C4-2B (cell line): ENCODE data around the gene RASGRP3.

Experiments used
- H3K27ac ChIP-seq: fragments of 450-650 bp; 2 replicates; pipeline ENCODE4 v1.5.1; 2017
- ZFX ChIP-seq: fragments of 450-650 bp; IDR thresholded peaks from 2 replicates; pipeline ENCODE4 v1.6.1; 2017
- TF ChIP-seq, protein P1 (sequence below): fragments of 450-650 bp; conservative IDR thresholded peaks from 2 replicates; pipeline ENCODE4 v1.5.1; 2017; ENCODE audit warnings: mild to moderate bottlenecking

The RASGRP3 gene

DNA sequence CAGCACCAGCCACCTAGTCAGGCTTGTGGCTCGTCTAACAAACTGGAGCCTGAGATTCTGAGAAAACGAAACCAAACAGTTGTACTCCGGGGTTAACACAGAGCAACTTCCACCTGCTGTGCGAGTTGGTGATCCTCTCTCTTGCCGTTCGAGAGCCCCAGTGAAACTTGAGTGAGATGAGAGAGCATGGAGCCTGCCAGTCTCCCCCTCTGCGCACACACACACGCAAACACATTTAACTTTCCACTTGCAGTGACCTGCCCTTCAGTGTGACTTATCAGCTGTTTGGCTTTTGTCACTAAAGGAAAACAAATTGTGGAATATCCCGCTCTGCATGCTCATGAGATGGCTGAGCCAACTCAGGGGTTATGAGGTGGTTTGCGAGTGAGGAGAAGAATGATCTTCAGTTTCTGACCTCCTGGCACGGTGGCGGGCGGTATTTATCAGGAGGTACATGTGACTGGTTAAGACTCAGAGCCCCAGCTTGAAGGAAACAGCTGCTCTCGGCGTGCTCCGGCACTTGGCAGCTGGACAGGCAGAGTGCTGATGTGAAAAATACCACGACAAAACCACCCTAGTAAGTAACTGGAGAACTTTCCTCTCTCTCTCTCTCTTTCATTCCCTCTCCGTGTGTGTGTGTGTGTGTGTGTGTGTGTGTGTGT, at the start of gene RASGRP3:
Gene RASGRP3 (plus strand): TSS at position 519 of the 662 bp plus-strand sequence. CDS start 38,488 bp downstream, outside the sequence.
- no peak for TF ChIP-seq ZFX
- TF ChIP-seq, protein P1, sequence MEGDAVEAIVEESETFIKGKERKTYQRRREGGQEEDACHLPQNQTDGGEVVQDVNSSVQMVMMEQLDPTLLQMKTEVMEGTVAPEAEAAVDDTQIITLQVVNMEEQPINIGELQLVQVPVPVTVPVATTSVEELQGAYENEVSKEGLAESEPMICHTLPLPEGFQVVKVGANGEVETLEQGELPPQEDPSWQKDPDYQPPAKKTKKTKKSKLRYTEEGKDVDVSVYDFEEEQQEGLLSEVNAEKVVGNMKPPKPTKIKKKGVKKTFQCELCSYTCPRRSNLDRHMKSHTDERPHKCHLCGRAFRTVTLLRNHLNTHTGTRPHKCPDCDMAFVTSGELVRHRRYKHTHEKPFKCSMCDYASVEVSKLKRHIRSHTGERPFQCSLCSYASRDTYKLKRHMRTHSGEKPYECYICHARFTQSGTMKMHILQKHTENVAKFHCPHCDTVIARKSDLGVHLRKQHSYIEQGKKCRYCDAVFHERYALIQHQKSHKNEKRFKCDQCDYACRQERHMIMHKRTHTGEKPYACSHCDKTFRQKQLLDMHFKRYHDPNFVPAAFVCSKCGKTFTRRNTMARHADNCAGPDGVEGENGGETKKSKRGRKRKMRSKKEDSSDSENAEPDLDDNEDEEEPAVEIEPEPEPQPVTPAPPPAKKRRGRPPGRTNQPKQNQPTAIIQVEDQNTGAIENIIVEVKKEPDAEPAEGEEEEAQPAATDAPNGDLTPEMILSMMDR = no peak
- H3K27ac ChIP-seq = peak within 1 kb of the TSS; percentile 30

- TF ChIP-seq, protein P1 = no peak
- no peak for TF ChIP-seq ZFX
- no peak overlapping the region for H3K27ac ChIP-seq
Measured at GRCh38 chr2:33426666-33427231, 49.7 kb upstream of the RASGRP3 start.

- TF ChIP-seq, protein P1 = no peak
- TF ChIP-seq ZFX = no peak
- H3K27ac ChIP-seq = no peak overlapping the region
Measured at GRCh38 chr2:33430077-33430476, 46.4 kb upstream of the RASGRP3 start.

DNA sequence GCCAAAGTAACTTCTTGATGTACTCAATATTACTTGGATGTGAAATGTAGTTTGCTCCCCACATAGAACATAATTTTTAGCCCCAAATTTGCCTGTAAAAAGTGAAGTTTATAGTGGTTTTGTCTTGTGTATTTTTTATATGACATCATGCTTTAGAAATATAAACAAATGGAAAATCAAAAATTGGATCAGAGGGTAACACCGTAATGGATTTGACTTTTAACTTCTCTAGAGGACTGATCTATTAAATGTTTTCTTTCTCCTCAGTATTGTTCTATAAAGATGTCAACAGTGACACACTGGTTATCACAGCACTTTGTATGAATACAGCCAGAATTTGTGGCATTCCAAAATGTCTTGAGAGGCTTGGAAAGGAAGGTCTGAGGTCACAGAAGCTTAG, 45.6 kb upstream of the RASGRP3 start:
- H3K27ac ChIP-seq = no peak overlapping the region
- no peak for TF ChIP-seq ZFX

GRCh38 chr2:33432871-33433270, 43.6 kb upstream of the RASGRP3 start:
- TF ChIP-seq, protein P1 = no peak
- TF ChIP-seq ZFX = no peak

GRCh38 chr2:33433279-33434235, 42.9 kb upstream of the RASGRP3 start:
- H3K27ac ChIP-seq = no peak overlapping the region
- no peak for TF ChIP-seq ZFX
- TF ChIP-seq, protein P1 = no peak

More at GRCh38 chr2:33432871-33433270, 43.6 kb upstream of the RASGRP3 start:
- no peak overlapping the region for H3K27ac ChIP-seq

DNA sequence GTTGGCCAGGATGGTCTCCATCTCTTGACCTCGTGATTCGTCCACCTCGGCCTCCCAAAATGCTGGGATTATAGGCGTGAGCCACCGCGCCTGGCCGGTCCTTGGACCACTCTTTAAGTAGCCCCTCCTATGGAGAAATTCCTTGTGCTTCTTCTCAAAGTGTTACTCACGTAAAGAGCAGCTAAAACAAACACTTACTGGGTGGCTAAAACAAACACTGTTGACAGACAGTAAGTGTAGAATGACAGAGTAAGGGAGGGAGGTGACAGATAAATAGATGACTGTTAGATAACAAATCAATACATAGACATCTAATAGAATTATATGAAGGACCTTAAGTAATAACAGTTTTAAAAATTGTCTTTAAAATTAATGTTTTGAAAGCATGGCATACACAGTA, 40.9 kb upstream of the RASGRP3 start:
- TF ChIP-seq ZFX = no peak
- TF ChIP-seq, protein P1 = no peak
- H3K27ac ChIP-seq = no peak overlapping the region
